ENCODE results near the gene SYT10.
"Not testable (repeated sequence)": the region's sequence is repeated elsewhere in the genome, so short reads cannot be mapped to it uniquely, and the experiment has no call there.

SYT10 gene

GRCh38 chr12:33349791-33350190 is 89.8 kb downstream of the SYT10 start:
- DNase-seq (ENCODE audit: low read depth) = no peak

GRCh38 chr12:33331961-33332398 is 107.6 kb downstream of the SYT10 start:
- not testable (repeated sequence) for DNase-seq (ENCODE audit: low read depth)

- DNase-seq (ENCODE audit: low read depth) = no peak
These were observed 108.7 kb downstream of the SYT10 start for GRCh38 chr12:33330940-33331339.

Measured in GM04503 (cell line).